OCI-LY7 (cell line): ENCODE measurements around the gene NR3C1. TPM values are rescaled to one million over a fixed set of nuclear protein-coding genes. Genes with fewer than 3 reads are reported as not detected.

ENCODE experiments used
- BruUV-seq: library from RNA; stranded (reverse); fragments of 400-500 nt; replicated peaks from 2 replicates; lab custom pipeline; 2021; lab: Mats Ljungman, UMichigan
- CTCF ChIA-PET: fragments of 300-600 bp; sonication (Branson Sonifier 250); formaldehyde crosslinking; loops from one replicate; lab custom pipeline; 2022; ENCODE audit warnings: antibody characterized with exemption; ENCODE audit not compliant: unreplicated experiment; lab: Charles Lee
- POLR2A ChIA-PET: fragments of 300-600 bp; sonication (Branson Sonifier 250); formaldehyde crosslinking; loops from one replicate; lab custom pipeline; 2022; ENCODE audit warnings: antibody characterized with exemption; lab: Charles Lee
- DNase-seq: peaks from one replicate; pipeline ENCODE4 v3.0.0-alpha.2; 2015; ENCODE audit warnings: low spot score
- H2AFZ ChIP-seq: fragments of 200-600 bp; sonication (generic), shearing (Covaris generic); 2 replicates; pipeline ENCODE4 v1.6.1; 2014; ENCODE audit warnings: mild to moderate bottlenecking, antibody characterized with exemption, low read length, moderate library complexity
- H3K27ac ChIP-seq: fragments of 200-600 bp; sonication (generic); 2 replicates; pipeline ENCODE4 v1.5.1; 2014; ENCODE audit warnings: mixed run types, low read depth, mild to moderate bottlenecking, moderate library complexity, low read length, inconsistent platforms; ENCODE audit not compliant: poor library complexity, severe bottlenecking
- H3K36me3 ChIP-seq: fragments of 200-600 bp; sonication (generic); 2 replicates; pipeline ENCODE4 v1.6.1; 2014; ENCODE audit warnings: mild to moderate bottlenecking, antibody characterized with exemption, low read length, moderate library complexity, mixed read lengths; ENCODE audit not compliant: insufficient read depth
- H3K4me1 ChIP-seq: fragments of 200-600 bp; sonication (generic); 2 replicates; pipeline ENCODE4 v1.5.1; 2014; ENCODE audit warnings: mild to moderate bottlenecking, low read length; ENCODE audit not compliant: insufficient read depth, poor library complexity, severe bottlenecking
- H3K4me2 ChIP-seq: fragments of 200-600 bp; sonication (generic); 2 replicates; pipeline ENCODE4 v1.6.1; 2014; ENCODE audit warnings: mild to moderate bottlenecking, low read length
- H3K4me3 ChIP-seq: fragments of 200-600 bp; sonication (generic); 2 replicates; pipeline ENCODE4 v1.5.1; 2014; ENCODE audit warnings: mild to moderate bottlenecking, low read depth, low read length; ENCODE audit not compliant: poor library complexity, severe bottlenecking
- H3K79me2 ChIP-seq: fragments of 200-600 bp; sonication (generic); 2 replicates; pipeline ENCODE4 v1.6.1; 2016; ENCODE audit warnings: low read depth, mild to moderate bottlenecking, low read length, moderate library complexity, mixed read lengths; ENCODE audit not compliant: insufficient read depth
- H3K9me2 ChIP-seq: fragments of 200-600 bp; sonication (generic); 2 replicates; pipeline ENCODE4 v1.6.1; 2016; ENCODE audit warnings: mild to moderate bottlenecking, low read length, mixed read lengths; ENCODE audit not compliant: insufficient read depth
- H3K9me3 ChIP-seq: fragments of 200-600 bp; sonication (generic); 2 replicates; pipeline ENCODE4 v1.6.1; 2014; ENCODE audit warnings: mild to moderate bottlenecking, mixed run types, low read length, mixed read lengths
- H4K20me1 ChIP-seq: fragments of 200-600 bp; sonication (generic); 2 replicates; pipeline ENCODE4 v1.6.1; 2014; ENCODE audit warnings: mild to moderate bottlenecking, antibody characterized with exemption, low read length, moderate library complexity, mixed read lengths; ENCODE audit not compliant: insufficient read depth
- CTCF ChIP-seq: fragments of 200-600 bp; sonication (generic); conservative IDR thresholded peaks from 2 replicates; pipeline ENCODE4 v1.5.1; 2014; ENCODE audit warnings: mild to moderate bottlenecking, antibody characterized with exemption, low read length, moderate library complexity, mixed read lengths
- EZH2phosphoT487 ChIP-seq: fragments of 200-600 bp; sonication (generic); IDR thresholded peaks from 2 replicates; pipeline ENCODE4 v1.6.1; 2018; ENCODE audit warnings: low read depth, borderline replicate concordance, mild to moderate bottlenecking, mixed run types, antibody characterized with exemption, low read length, moderate library complexity, mixed read lengths
- intact Hi-C: fragments of 100-400 bp; cut with micrococcal nuclease; formaldehyde crosslinking; loops from one replicate; pipeline ENCODE4 v1.10.0; 2022; ENCODE audit not compliant: unreplicated experiment
- total RNA-seq, 2 experiments: library from RNA; depleted of rRNA in 1 of 2; stranded (reverse); fragments of >200 nt in 1 of 2; shearing (Covaris generic) in 1 of 2; gene quantifications; 2 replicates each; pipeline ENCODE4 v1.2.3, GENCODE V29; 2014 to 2022

Gene NR3C1
- total RNA-seq, 2 experiments from 2014 or later = 45.6 to 106 TPM

GRCh38 chr5:143277536-143277935 lies 126.0 kb downstream of the NR3C1 start:
- Histone ChIP-seq H3K27ac (no peak overlapping the region), H3K36me3 (peaks cover 54% of the 10 kb centered on the region), H3K4me1 (no peaks in the 10 kb centered on the region), H3K79me2 (no peaks in the 10 kb centered on the region), H2AFZ (no peak overlapping the region), H3K9me2 (no peaks in the 10 kb centered on the region), H4K20me1 (no peaks in the 10 kb centered on the region), H3K9me3 (no peaks in the 10 kb centered on the region), H3K4me2 (no peak overlapping the region), H3K4me3 (no peak overlapping the region)
- no peak for TF ChIP-seq CTCF
- DNase-seq = no peak
- POLR2A ChIA-PET = interaction anchor here (0.7 to 1.0 kb wide), 4 partner anchors 9 to 61 kb away, joined by 3 to 4 read pairs (median 4); no protein-coding TSS in a partner anchor
- no TSS peak for BruUV-seq
- CTCF ChIA-PET = no interaction called here
- intact Hi-C loops = no loop called here

- ChIA-PET CTCF (no interaction called here), POLR2A (no interaction called here)
- Histone ChIP-seq H4K20me1 (no peaks in the 10 kb centered on the region), H3K27ac (no peak overlapping the region), H3K4me2 (no peak overlapping the region), H3K79me2 (no peaks in the 10 kb centered on the region), H3K4me3 (no peak overlapping the region), H2AFZ (no peak overlapping the region), H3K36me3 (peaks cover 36% of the 10 kb centered on the region), H3K9me3 (no peaks in the 10 kb centered on the region), H3K9me2 (no peaks in the 10 kb centered on the region), H3K4me1 (no peaks in the 10 kb centered on the region)
- BruUV-seq = no TSS peak
- DNase-seq = no peak
- TF ChIP-seq EZH2phosphoT487 (no peak), CTCF (no peak)
- intact Hi-C loops = no loop called here
Measured at GRCh38 chr5:143275512-143276363, 127.7 kb downstream of the NR3C1 start.

GRCh38 chr5:143274952-143275351 lies 128.5 kb downstream of the NR3C1 start:
- peaks cover 30% of the 10 kb centered on the region for H3K36me3 ChIP-seq
- intact Hi-C loops = no loop called here
- no peak overlapping the region for H3K4me2 ChIP-seq
- ChIA-PET POLR2A (interaction anchor here (0.9 kb wide), 1 partner anchor 10 kb away, joined by 3 read pairs; no protein-coding TSS in a partner anchor), CTCF (no interaction called here)
- H3K9me2 ChIP-seq = no peaks in the 10 kb centered on the region
- no peaks in the 10 kb centered on the region for H3K79me2 ChIP-seq
- H3K4me1 ChIP-seq = no peaks in the 10 kb centered on the region
- no peak for DNase-seq
- TF ChIP-seq EZH2phosphoT487 = no peak
- H3K4me3 ChIP-seq = no peak overlapping the region
- no TSS peak for BruUV-seq
- H2AFZ ChIP-seq = no peak overlapping the region
- no peaks in the 10 kb centered on the region for H4K20me1 ChIP-seq
- H3K9me3 ChIP-seq = no peaks in the 10 kb centered on the region
- H3K27ac ChIP-seq = no peak overlapping the region
